Prostate gland (tissue), 2 donors: Measurements from ENCODE around the gene AP1M1.

Experiments
- CTCF ChIP-seq, 4 experiments: fragments of 200-600 bp in 2 of 4; fragments of 450-650 bp in 2 of 4; sonication (generic) in 2 of 4; IDR thresholded peaks; 1 replicate in 3 of 4; 2 replicates in 1 of 4; pipeline ENCODE4 v1.5.1; 2016 to 2019; ENCODE audit warnings: antibody characterized with exemption in 4 of 4, mild to moderate bottlenecking in 2 of 4, moderate library complexity in 2 of 4
- POLR2AphosphoS5 ChIP-seq: sonication (generic); formaldehyde crosslinking; IDR thresholded peaks from one replicate; pipeline ENCODE4 v1.6.1; 2017; ENCODE audit warnings: antibody characterized with exemption

DNA sequence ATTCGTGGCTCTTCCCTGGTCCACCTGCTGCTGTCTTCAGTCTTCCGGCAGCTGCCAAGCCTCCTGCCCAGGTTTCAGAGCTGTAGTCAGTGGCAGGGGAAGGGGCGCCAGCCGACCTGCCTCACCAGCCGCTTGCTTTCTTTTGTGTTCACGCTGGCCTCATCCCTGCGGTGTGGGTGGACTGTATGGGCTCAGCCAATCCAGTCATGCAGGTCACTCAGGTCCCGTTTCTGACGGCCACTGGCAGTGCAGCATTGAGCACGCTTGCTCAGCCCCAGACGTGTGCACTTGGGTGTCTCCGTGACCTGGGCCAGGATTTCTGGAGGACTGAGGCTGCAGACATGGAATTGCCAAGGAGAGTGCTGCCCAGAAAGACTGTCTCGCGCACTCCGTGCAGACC, 26.0 kb downstream of the AP1M1 start:
- TF ChIP-seq CTCF (IDR thresholded peaks at IDR 0.05) (no peak), POLR2AphosphoS5 (no peak)
